ENCODE data around the gene GPR183.
A peak's percentile ranks its signal among the peaks of the same experiment; 100 is the strongest.

Gene GPR183

GRCh38 chr13:99307247-99307646, at the start of gene GPR183:
Gene GPR183, minus strand, starts transcription at chr13:99307399. Its CDS starts 11,254 bp downstream, at chr13:99296145.
- no peak for DNase-seq

- DNase-seq, result no peak
Measured at GRCh38 chr13:99356262-99357091, 49.3 kb upstream of the GPR183 start.

- DNase-seq, result no peak
Measured at GRCh38 chr13:99356012-99356261, 48.7 kb upstream of the GPR183 start.

- DNase-seq, result peak; percentile 1
Measured at GRCh38 chr13:99355267-99356011, 48.2 kb upstream of the GPR183 start.

GRCh38 chr13:99354371-99354951, 47.3 kb upstream of the GPR183 start:
- DNase-seq, result no peak

- no peak for DNase-seq
Measured at GRCh38 chr13:99353836-99354235, 46.6 kb upstream of the GPR183 start.

GRCh38 chr13:99353246-99353600, 46.0 kb upstream of the GPR183 start:
- DNase-seq, result no peak

- DNase-seq, result no peak
Measured at GRCh38 chr13:99352351-99353245, 45.4 kb upstream of the GPR183 start.

- DNase-seq, result no peak
Measured at GRCh38 chr13:99351772-99352171, 44.6 kb upstream of the GPR183 start.

- no peak for DNase-seq
Measured at GRCh38 chr13:99350191-99350590, 43.0 kb upstream of the GPR183 start.

- no peak for DNase-seq
Measured at GRCh38 chr13:99347911-99348451, 40.8 kb upstream of the GPR183 start.

GRCh38 chr13:99347335-99347878, 40.2 kb upstream of the GPR183 start:
- DNase-seq, result no peak

- no peak for DNase-seq
Measured at GRCh38 chr13:99346335-99347042, 39.3 kb upstream of the GPR183 start.

- no peak for DNase-seq
Measured at GRCh38 chr13:99345345-99345744, 38.1 kb upstream of the GPR183 start.

GRCh38 chr13:99344610-99345208, 37.5 kb upstream of the GPR183 start:
- no peak for DNase-seq

GRCh38 chr13:99342723-99343315, 35.6 kb upstream of the GPR183 start:
- no peak for DNase-seq

GRCh38 chr13:99341969-99342722, 34.9 kb upstream of the GPR183 start:
- no peak for DNase-seq

- no peak for DNase-seq
Measured at GRCh38 chr13:99340638-99341037, 33.4 kb upstream of the GPR183 start.

GRCh38 chr13:99339736-99340397, 32.7 kb upstream of the GPR183 start:
- DNase-seq, result no peak

All from NCI-H510A (cell line).